RWPE1 (cell line): ENCODE data around the gene PRR20G.

Source experiments
- CTCF ChIA-PET: fragments of 350-600 bp; sonication (Branson Sonifier 250); formaldehyde crosslinking; extraction: SDS; loops from one replicate; lab custom pipeline; 2021; lab: Yijun Ruan, JAX
- POLR2A ChIA-PET: fragments of 400-600 bp; formaldehyde crosslinking; extraction: SDS; loops from one replicate; lab custom pipeline; 2020; ENCODE audit warnings: antibody characterized with exemption; ENCODE audit not compliant: low non-redundant PET; lab: Yijun Ruan, JAX
- DNase-seq: peaks from one replicate; pipeline ENCODE4 v3.0.0; 2012; ENCODE audit warnings: low spot score
- H3K27ac ChIP-seq: fragments of 450-650 bp; 2 replicates; pipeline ENCODE4 v1.5.1; 2017
- TF ChIP-seq, protein P1 (sequence below): fragments of 450-650 bp; conservative IDR thresholded peaks from 2 replicates; pipeline ENCODE4 v1.5.1; 2017; ENCODE audit warnings: low read depth, mild to moderate bottlenecking

Gene PRR20G

GRCh38 chr3:127258733-127259132 lies 29.1 kb downstream of the PRR20G start:
- TF ChIP-seq, protein P1, sequence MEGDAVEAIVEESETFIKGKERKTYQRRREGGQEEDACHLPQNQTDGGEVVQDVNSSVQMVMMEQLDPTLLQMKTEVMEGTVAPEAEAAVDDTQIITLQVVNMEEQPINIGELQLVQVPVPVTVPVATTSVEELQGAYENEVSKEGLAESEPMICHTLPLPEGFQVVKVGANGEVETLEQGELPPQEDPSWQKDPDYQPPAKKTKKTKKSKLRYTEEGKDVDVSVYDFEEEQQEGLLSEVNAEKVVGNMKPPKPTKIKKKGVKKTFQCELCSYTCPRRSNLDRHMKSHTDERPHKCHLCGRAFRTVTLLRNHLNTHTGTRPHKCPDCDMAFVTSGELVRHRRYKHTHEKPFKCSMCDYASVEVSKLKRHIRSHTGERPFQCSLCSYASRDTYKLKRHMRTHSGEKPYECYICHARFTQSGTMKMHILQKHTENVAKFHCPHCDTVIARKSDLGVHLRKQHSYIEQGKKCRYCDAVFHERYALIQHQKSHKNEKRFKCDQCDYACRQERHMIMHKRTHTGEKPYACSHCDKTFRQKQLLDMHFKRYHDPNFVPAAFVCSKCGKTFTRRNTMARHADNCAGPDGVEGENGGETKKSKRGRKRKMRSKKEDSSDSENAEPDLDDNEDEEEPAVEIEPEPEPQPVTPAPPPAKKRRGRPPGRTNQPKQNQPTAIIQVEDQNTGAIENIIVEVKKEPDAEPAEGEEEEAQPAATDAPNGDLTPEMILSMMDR: no peak
- DNase-seq: no peak
- CTCF ChIA-PET: no interaction called here
- POLR2A ChIA-PET: no interaction called here
- no peak overlapping the region for H3K27ac ChIP-seq

GRCh38 chr3:127257351-127257750 lies 30.5 kb downstream of the PRR20G start:
- DNase-seq: no peak
- H3K27ac ChIP-seq: no peak overlapping the region
- POLR2A ChIA-PET: no interaction called here
- TF ChIP-seq, protein P1: no peak
- CTCF ChIA-PET: no interaction called here

- DNase-seq: no peak
- ChIA-PET POLR2A (no interaction called here), CTCF (no interaction called here)
- TF ChIP-seq, protein P1: no peak
- no peak overlapping the region for H3K27ac ChIP-seq
Observed at GRCh38 chr3:127256733-127257271, 31.0 kb downstream of the PRR20G start.

- POLR2A ChIA-PET: no interaction called here
Observed at GRCh38 chr3:127256138-127256537, 31.7 kb downstream of the PRR20G start.

GRCh38 chr3:127255516-127255915 lies 32.3 kb downstream of the PRR20G start:
- DNase-seq: no peak
- POLR2A ChIA-PET: no interaction called here
- H3K27ac ChIP-seq: no peak overlapping the region
- CTCF ChIA-PET: interaction anchor here (0.7 kb wide), 2 partner anchors 34 to 104 kb away, joined by 7 to 11 read pairs; no protein-coding TSS in a partner anchor
- TF ChIP-seq, protein P1: no peak

More at GRCh38 chr3:127256138-127256537, 31.7 kb downstream of the PRR20G start:
- no peak overlapping the region for H3K27ac ChIP-seq
- no peak for DNase-seq
- TF ChIP-seq, protein P1: no peak
- CTCF ChIA-PET: no interaction called here

DNA sequence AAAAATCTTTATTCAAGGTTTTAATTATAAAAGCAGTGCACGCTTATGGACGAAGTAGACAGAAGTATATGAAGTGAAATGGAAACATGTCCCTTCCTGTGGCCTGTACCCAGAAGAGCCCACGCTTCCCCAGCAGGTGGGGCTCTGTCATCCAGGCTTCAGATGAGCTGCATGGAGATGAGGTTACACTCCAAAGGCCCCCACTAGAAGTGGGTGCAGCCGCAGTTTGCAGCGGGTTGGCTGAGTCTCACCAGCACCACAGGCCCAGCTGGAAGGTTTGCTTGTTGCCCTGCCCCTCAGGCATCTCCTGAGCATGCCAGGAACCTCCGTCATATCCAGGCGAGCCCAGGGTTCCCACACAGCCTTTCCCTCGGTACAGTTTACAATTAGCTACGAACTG lies 33.1 kb downstream of the PRR20G start:
- H3K27ac ChIP-seq: no peak overlapping the region
- DNase-seq: peak; percentile 40
- TF ChIP-seq, protein P1: peak; percentile 13; the same call in 1 of the 2 replicates
- ChIA-PET CTCF (interaction anchor here (0.6 kb wide), 2 partner anchors 221 to 659 kb away, joined by 3 read pairs; no protein-coding TSS in a partner anchor), POLR2A (no interaction called here)
